ENCODE data around the gene PRSS56. TPM values are rescaled to one million over a fixed set of nuclear protein-coding genes. Genes with fewer than 3 reads are reported as not detected.

The PRSS56 gene
- total RNA-seq, 2 donors from 2014 or later: not detected

DNA sequence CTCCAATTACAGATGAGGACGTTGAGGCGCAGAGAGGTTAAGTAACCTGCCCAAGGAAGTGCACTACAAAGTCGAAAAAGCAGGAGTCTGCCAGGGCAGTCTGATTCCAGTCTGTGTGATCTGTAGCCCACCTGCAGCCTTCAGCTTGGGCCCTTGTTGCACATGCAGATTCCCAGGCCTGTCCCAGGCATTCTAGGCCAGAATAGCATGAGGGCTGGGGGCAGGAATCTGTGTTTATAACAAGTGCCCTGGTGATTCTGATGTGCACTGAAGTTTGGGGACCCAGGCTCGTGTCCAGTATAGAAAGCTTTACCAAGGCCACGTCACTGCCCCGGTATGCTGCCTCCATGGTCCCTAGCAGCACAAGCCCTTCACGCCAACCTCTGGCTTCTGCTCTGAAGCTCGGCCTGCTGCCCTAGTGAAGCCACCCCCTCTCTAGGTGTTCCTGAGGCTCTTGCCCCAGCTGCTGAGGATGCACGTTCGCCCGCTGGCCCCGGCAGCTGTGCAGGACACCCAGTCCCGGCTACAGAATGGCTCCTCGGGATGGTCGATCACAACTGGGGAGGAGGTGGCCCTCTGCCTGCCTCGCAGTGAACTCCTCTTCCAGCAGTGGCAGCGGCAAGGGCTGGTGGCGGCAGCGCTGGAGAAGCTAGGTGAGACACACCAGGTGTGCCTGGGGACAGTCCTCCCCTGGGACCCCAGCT lies 23.9 kb downstream of the PRSS56 start:
- TF ChIP-seq, protein P1, sequence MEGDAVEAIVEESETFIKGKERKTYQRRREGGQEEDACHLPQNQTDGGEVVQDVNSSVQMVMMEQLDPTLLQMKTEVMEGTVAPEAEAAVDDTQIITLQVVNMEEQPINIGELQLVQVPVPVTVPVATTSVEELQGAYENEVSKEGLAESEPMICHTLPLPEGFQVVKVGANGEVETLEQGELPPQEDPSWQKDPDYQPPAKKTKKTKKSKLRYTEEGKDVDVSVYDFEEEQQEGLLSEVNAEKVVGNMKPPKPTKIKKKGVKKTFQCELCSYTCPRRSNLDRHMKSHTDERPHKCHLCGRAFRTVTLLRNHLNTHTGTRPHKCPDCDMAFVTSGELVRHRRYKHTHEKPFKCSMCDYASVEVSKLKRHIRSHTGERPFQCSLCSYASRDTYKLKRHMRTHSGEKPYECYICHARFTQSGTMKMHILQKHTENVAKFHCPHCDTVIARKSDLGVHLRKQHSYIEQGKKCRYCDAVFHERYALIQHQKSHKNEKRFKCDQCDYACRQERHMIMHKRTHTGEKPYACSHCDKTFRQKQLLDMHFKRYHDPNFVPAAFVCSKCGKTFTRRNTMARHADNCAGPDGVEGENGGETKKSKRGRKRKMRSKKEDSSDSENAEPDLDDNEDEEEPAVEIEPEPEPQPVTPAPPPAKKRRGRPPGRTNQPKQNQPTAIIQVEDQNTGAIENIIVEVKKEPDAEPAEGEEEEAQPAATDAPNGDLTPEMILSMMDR (IDR thresholded peaks at IDR 0.05): no peak
- Histone ChIP-seq H3K9ac (ENCODE audit: low read depth in 2 of 2, low read length in 2 of 2) (no peak overlapping the region), H3K27ac (no peak overlapping the region), H3K36me3 (no peaks in the 10 kb centered on the region), H3K4me3 (no peak overlapping the region), H3K9me3 (no peaks in the 10 kb centered on the region), H3K27me3 (no peaks in the 10 kb centered on the region), H3K4me1 (peaks cover 3% of the 10 kb centered on the region)
- intact Hi-C loops (cut with DNase I): no loop called here
- no peak for DNase-seq

DNA sequence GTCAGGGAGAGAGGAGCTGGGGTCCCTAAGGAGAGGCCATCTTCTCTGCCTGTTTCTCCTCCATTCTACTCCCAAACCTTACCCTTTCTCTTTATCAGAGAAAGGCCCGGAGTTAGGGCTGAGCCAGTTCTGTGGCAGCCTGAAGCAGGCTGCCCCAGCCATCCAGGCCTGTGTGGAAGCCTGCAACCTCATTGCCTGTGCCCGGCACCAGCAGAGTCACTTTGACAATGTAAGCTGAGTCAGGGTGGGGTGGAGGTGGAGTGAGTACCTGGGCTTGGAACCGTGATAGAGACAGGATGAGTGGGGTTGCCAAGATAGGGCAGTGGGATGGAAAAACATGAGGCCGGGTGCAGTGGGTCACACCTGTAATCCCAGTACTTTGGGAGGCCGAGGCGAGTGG lies 24.5 kb downstream of the PRSS56 start:
- intact Hi-C loops (cut with DNase I): no loop called here

DNA sequence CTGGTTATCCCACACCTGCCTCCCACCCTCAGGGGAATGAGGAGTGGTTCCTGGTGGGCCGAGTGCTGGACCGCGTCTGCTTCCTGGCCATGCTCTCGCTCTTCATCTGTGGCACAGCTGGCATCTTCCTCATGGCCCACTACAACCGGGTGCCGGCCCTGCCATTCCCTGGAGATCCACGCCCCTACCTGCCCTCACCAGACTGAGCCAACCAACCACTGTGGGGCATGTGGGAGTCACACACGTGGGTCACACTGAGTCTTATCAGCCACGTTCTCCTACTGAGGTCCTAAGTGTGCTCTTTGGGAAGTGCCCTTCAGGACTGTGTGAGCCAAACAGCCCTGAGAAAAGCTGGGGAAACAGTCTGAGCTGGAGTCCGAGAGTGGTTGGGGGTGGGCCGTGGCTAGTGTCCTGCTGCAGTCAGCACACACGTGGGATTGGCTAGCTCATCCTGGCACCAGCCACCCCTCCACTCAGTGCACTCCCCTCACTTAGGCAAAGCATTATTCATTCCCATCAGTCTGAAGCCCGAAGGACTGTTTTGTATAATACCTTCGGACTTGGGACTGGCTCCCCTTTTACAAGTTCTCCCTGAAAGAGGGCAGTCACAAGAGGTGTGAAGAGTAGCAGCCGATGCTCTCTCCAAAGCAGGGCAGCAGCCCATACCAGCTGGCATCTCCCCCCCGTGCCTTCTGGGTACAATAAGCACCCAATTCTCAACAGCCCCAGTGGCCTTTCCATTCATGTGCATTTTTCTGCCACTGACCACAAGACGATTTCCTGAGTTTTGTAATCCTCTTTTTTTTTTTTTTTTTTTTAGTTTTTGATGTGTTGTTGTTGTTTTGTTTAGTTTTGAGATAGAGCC lies 25.6 kb downstream of the PRSS56 start:
- intact Hi-C loops (cut with DNase I): no loop called here
- Histone ChIP-seq H3K27ac (no peak overlapping the region), H3K4me3 (no peak overlapping the region), H3K27me3 (no peaks in the 10 kb centered on the region), H3K9me3 (no peaks in the 10 kb centered on the region), H3K36me3 (no peaks in the 10 kb centered on the region), H3K4me1 (peaks cover 3% of the 10 kb centered on the region), H3K9ac (ENCODE audit: low read depth in 2 of 2, low read length in 2 of 2) (no peak overlapping the region)
- DNase-seq: no peak
- TF ChIP-seq, protein P1 (IDR thresholded peaks at IDR 0.05): no peak

More for the DNA sequence above, 24.5 kb downstream of the PRSS56 start:
- Histone ChIP-seq H3K27ac (no peak overlapping the region), H3K9me3 (no peaks in the 10 kb centered on the region), H3K36me3 (no peaks in the 10 kb centered on the region), H3K9ac (ENCODE audit: low read depth in 2 of 2, low read length in 2 of 2) (no peak overlapping the region), H3K4me1 (peaks cover 3% of the 10 kb centered on the region), H3K4me3 (no peak overlapping the region), H3K27me3 (no peaks in the 10 kb centered on the region)
- TF ChIP-seq, protein P1 (IDR thresholded peaks at IDR 0.05): no peak
- DNase-seq: no peak

DNA sequence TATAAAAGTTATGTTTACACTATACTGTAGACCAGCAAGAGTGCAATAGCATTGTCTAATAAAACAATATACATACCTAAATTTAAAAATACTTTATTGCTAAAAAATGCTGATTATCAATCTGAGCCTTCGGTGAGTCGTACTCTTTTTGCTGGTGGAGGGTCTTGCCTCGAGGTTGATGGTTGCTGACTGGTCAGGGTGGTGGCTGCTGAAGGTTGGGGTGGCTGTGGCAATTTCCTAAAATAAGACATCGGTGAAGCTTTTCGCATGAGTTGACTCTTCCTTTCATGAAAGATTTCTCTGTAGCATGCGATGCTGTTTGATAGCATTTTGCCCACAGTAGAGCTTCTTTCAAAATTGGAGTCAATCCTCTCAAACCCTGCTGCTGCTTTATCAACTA lies 27.8 kb downstream of the PRSS56 start:
- Histone ChIP-seq H3K36me3 (no peaks in the 10 kb centered on the region), H3K9me3 (no peaks in the 10 kb centered on the region), H3K4me1 (peaks cover 8% of the 10 kb centered on the region), H3K27ac (no peak overlapping the region), H3K27me3 (no peaks in the 10 kb centered on the region), H3K4me3 (no peak overlapping the region), H3K9ac (ENCODE audit: low read depth in 2 of 2, low read length in 2 of 2) (no peak overlapping the region)
- intact Hi-C loops (cut with DNase I): no loop called here
- no peak for DNase-seq
- TF ChIP-seq, protein P1 (IDR thresholded peaks at IDR 0.05): no peak

DNA sequence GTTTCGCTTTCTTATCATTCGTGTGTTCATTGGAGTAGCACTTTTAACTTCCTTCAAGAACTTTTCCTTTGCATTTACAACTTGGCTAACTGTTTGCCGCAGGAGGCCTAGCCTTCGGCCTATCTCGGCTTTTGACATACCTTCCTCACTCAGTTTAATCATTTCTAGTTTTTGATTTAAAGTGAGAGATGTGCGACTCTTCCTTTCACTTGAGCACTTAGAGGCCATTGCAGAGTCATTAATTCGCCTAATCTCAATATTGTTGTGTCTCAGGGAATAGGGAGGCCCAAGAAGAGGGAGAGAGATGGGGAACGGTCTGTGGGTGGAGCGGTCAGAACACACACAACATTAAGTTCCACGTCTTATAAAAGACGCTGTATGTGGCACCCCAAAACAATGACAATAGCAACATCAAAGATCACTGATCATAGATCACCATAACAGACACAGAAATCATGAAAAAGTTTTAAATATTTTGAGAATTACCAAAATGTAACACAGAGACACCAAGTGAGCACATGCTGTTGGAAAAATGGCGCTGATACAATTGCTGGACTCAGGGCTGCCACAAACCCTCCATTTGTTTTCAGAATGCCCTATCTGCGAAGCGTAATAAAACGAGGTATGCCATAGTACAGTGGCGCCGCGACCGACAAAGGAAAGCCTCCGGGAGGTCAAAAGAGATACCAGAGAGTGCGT lies 29.6 kb downstream of the PRSS56 start:
- Histone ChIP-seq H3K27me3 (no peaks in the 10 kb centered on the region), H3K27ac (peak overlapping the region; percentile 98), H3K4me3 (peak overlapping the region; percentile 92), H3K9me3 (no peaks in the 10 kb centered on the region), H3K9ac (ENCODE audit: low read depth in 2 of 2, low read length in 2 of 2) (peak overlapping the region; percentile 92 to 94), H3K36me3 (no peaks in the 10 kb centered on the region), H3K4me1 (peaks cover 8% of the 10 kb centered on the region)
- DNase-seq: no peak
- TF ChIP-seq, protein P1 (IDR thresholded peaks at IDR 0.05): no peak
- intact Hi-C loops (cut with DNase I): loop anchor here (10.0 kb wide), 1 partner anchor 55 kb away; no protein-coding TSS in a partner anchor
